Effector memory CD8-positive, alpha-beta T cell (primary cell): ENCODE results near the gene RXYLT1.
"Not testable (repeated sequence)": the region's sequence is repeated elsewhere in the genome, so short reads cannot be mapped to it uniquely, and the experiment has no call there.

Experiments used
- ATAC-seq: fragments of 150-1000 bp; cut with Tn5 transposase; replicated peaks from 2 replicates; pipeline ENCODE4 v1.10.0; 2021; ENCODE audit warnings: mild to moderate bottlenecking, moderate library complexity
- DNase-seq, 3 experiments: peaks; one replicate each; pipeline ENCODE4 v3.0.0; 2021
- H3K27ac Mint-ChIP-seq, 2 donors: one replicate each; pipeline ENCODE4 v1.8.0; 2022; ENCODE audit warnings: mild to moderate bottlenecking in 2 of 2, mixed read lengths in 2 of 2, moderate library complexity in 2 of 2
- H3K27me3 Mint-ChIP-seq, 2 donors: one replicate each; pipeline ENCODE4 v1.8.0; 2022; ENCODE audit warnings: mixed read lengths in 2 of 2
- H3K36me3 Mint-ChIP-seq: one replicate; pipeline ENCODE4 v1.8.0; 2022; ENCODE audit warnings: mild to moderate bottlenecking, moderate library complexity, mixed read lengths; ENCODE audit not compliant: insufficient read depth
- H3K4me1 Mint-ChIP-seq, 2 donors: one replicate each; pipeline ENCODE4 v1.8.0; 2022; ENCODE audit warnings: low read depth in 2 of 2, mixed read lengths in 2 of 2
- H3K4me3 Mint-ChIP-seq, 2 donors: one replicate each; pipeline ENCODE4 v1.8.0; 2022; ENCODE audit warnings: mild to moderate bottlenecking in 2 of 2, mixed read lengths in 2 of 2, moderate library complexity in 2 of 2
- H3K9me3 Mint-ChIP-seq, 2 donors: one replicate each; pipeline ENCODE4 v1.8.0; 2022; ENCODE audit warnings: mixed read lengths in 2 of 2

The RXYLT1 gene

GRCh38 chr12:63838411-63838810 lies 58.7 kb downstream of the RXYLT1 start:
- Mint-ChIP-seq H3K27me3 (peaks cover 0 to 15% of the 10 kb centered on the region in 2 donors), H3K27ac (no peak overlapping the region), H3K4me3 (no peak overlapping the region), H3K36me3 (peaks cover 2% of the 10 kb centered on the region), H3K9me3 (no peaks in the 10 kb centered on the region), H3K4me1 (peaks cover 0 to 4% of the 10 kb centered on the region in 2 donors)
- no peak for DNase-seq
- no peak for ATAC-seq

GRCh38 chr12:63841011-63841410 lies 61.3 kb downstream of the RXYLT1 start:
- peaks cover 6 to 9% of the 10 kb centered on the region in 2 donors for H3K4me1 Mint-ChIP-seq
- no peak overlapping the region for H3K4me3 Mint-ChIP-seq
- H3K27ac Mint-ChIP-seq: no peak overlapping the region
- peaks cover 7 to 30% of the 10 kb centered on the region in 2 donors for H3K27me3 Mint-ChIP-seq
- DNase-seq: no peak
- no peaks in the 10 kb centered on the region for H3K9me3 Mint-ChIP-seq
- H3K36me3 Mint-ChIP-seq: peaks cover 2% of the 10 kb centered on the region
- no peak for ATAC-seq

- Mint-ChIP-seq H3K27me3 (peaks cover 10 to 36% of the 10 kb centered on the region in 2 donors), H3K4me3 (no peak overlapping the region), H3K36me3 (peaks cover 2% of the 10 kb centered on the region), H3K4me1 (peaks cover 6 to 9% of the 10 kb centered on the region in 2 donors), H3K9me3 (no peaks in the 10 kb centered on the region), H3K27ac (no peak overlapping the region)
- DNase-seq (no peak), ATAC-seq (no peak)
Observed at GRCh38 chr12:63841571-63841970, 61.9 kb downstream of the RXYLT1 start.

GRCh38 chr12:63842750-63843149 lies 63.0 kb downstream of the RXYLT1 start:
- not testable (repeated sequence) for H3K4me1 Mint-ChIP-seq, H3K9me3 Mint-ChIP-seq, DNase-seq, H3K36me3 Mint-ChIP-seq, H3K27ac Mint-ChIP-seq, ATAC-seq
- H3K4me3 Mint-ChIP-seq: peak overlapping the region; percentile 64 to 74
- peaks cover 13 to 37% of the 10 kb centered on the region in 2 donors for H3K27me3 Mint-ChIP-seq

- Mint-ChIP-seq H3K27ac (no peak overlapping the region), H3K27me3 (peaks cover 13 to 32% of the 10 kb centered on the region in 2 donors), H3K4me1 (peaks cover 6 to 9% of the 10 kb centered on the region in 2 donors), H3K9me3 (no peaks in the 10 kb centered on the region), H3K36me3 (peaks cover 5% of the 10 kb centered on the region), H3K4me3 (peak overlapping the region; percentile 64 to 74)
- DNase-seq (peak in 1 of 3 experiments; percentile 16), ATAC-seq (peak; percentile 49)
Observed at GRCh38 chr12:63843254-63843720, 63.6 kb downstream of the RXYLT1 start.

GRCh38 chr12:63843721-63844390 lies 64.1 kb downstream of the RXYLT1 start:
- peak; percentile 68 to 73 (median 73) for DNase-seq
- Mint-ChIP-seq H3K9me3 (no peaks in the 10 kb centered on the region), H3K36me3 (peaks cover 5% of the 10 kb centered on the region), H3K27ac (no peak overlapping the region), H3K4me1 (peaks cover 6 to 9% of the 10 kb centered on the region in 2 donors), H3K4me3 (peak overlapping the region; percentile 94), H3K27me3 (peaks cover 13 to 29% of the 10 kb centered on the region in 2 donors)
- peak; percentile 92 for ATAC-seq

GRCh38 chr12:63844391-63845341 lies 65.0 kb downstream of the RXYLT1 start, which contains the start of gene SRGAP1:
Gene SRGAP1, plus strand, starts transcription at chr12:63844700. Its CDS starts 117 bp downstream, at chr12:63844817.
- peaks cover 6 to 9% of the 10 kb centered on the region in 2 donors for H3K4me1 Mint-ChIP-seq
- no peak for ATAC-seq

GRCh38 chr12:63845726-63846125 lies 66.0 kb downstream of the RXYLT1 start:
- Mint-ChIP-seq H3K27me3 (peaks cover 13 to 22% of the 10 kb centered on the region in 2 donors), H3K9me3 (no peaks in the 10 kb centered on the region), H3K4me1 (peaks cover 6 to 9% of the 10 kb centered on the region in 2 donors), H3K27ac (no peak overlapping the region), H3K4me3 (no peak overlapping the region), H3K36me3 (peaks cover 2% of the 10 kb centered on the region)
- no peak for ATAC-seq
- no peak for DNase-seq

More at GRCh38 chr12:63844391-63845341, 65.0 kb downstream of the RXYLT1 start, which contains the start of gene SRGAP1:
- H3K27me3 Mint-ChIP-seq: peaks cover 13 to 23% of the 10 kb centered on the region in 2 donors
- H3K4me3 Mint-ChIP-seq: peak within 1 kb of the TSS; percentile 94
- peak within 1 kb of the TSS; percentile 69 to 86 for H3K27ac Mint-ChIP-seq
- H3K9me3 Mint-ChIP-seq: no peaks in the 10 kb centered on the region
- no peak for DNase-seq
- H3K36me3 Mint-ChIP-seq: peaks cover 2% of the 10 kb centered on the region

GRCh38 chr12:63846238-63846967 lies 66.7 kb downstream of the RXYLT1 start:
- Mint-ChIP-seq H3K36me3 (peaks cover 2% of the 10 kb centered on the region), H3K9me3 (no peaks in the 10 kb centered on the region), H3K4me1 (peaks cover 6 to 9% of the 10 kb centered on the region in 2 donors), H3K27ac (no peak overlapping the region), H3K4me3 (no peak overlapping the region), H3K27me3 (peaks cover 13 to 22% of the 10 kb centered on the region in 2 donors)
- DNase-seq (no peak), ATAC-seq (no peak)

- Mint-ChIP-seq H3K4me3 (no peak overlapping the region), H3K36me3 (peaks cover 2% of the 10 kb centered on the region), H3K9me3 (no peaks in the 10 kb centered on the region), H3K27ac (no peak overlapping the region), H3K27me3 (peaks cover 13 to 22% of the 10 kb centered on the region in 2 donors), H3K4me1 (peaks cover 6% of the 10 kb centered on the region in 2 donors)
- no peak for ATAC-seq
- DNase-seq: no peak
Observed at GRCh38 chr12:63848450-63848849, 68.7 kb downstream of the RXYLT1 start.

- no peak overlapping the region for H3K4me3 Mint-ChIP-seq
- peaks cover 6% of the 10 kb centered on the region in 2 donors for H3K4me1 Mint-ChIP-seq
- no peak overlapping the region for H3K27ac Mint-ChIP-seq
- H3K27me3 Mint-ChIP-seq: peaks cover 13 to 22% of the 10 kb centered on the region in 2 donors
- ATAC-seq: no peak
- H3K9me3 Mint-ChIP-seq: no peaks in the 10 kb centered on the region
- H3K36me3 Mint-ChIP-seq: peaks cover 2% of the 10 kb centered on the region
- DNase-seq: no peak
Observed at GRCh38 chr12:63849106-63849620, 69.5 kb downstream of the RXYLT1 start.

- H3K27me3 Mint-ChIP-seq: peaks cover 11 to 18% of the 10 kb centered on the region in 2 donors
- peaks cover 2% of the 10 kb centered on the region for H3K36me3 Mint-ChIP-seq
- H3K4me3 Mint-ChIP-seq: no peak overlapping the region
- H3K27ac Mint-ChIP-seq: no peak overlapping the region
- peaks cover 3% of the 10 kb centered on the region in 2 donors for H3K4me1 Mint-ChIP-seq
- ATAC-seq (no peak), DNase-seq (no peak)
- H3K9me3 Mint-ChIP-seq: no peaks in the 10 kb centered on the region
Observed at GRCh38 chr12:63849641-63850040, 69.9 kb downstream of the RXYLT1 start.
